Stimulated activated CD4-positive, alpha-beta T cell treated with anti-CD3 and anti-CD28 coated beads, Interleukin-15, amount 100 ng/mL, for 1 hour (primary cell): ENCODE measurements around the gene CDKN2D.
"Not testable (repeated sequence)": the region's sequence is repeated elsewhere in the genome, so short reads cannot be mapped to it uniquely, and the experiment has no call there.

Experiments used
- DNase-seq, 2 donors: peaks; one replicate each; pipeline ENCODE4 v3.0.0-alpha.2; 2020; ENCODE audit warnings: low read depth in 1 of 2, low spot score in 1 of 2

The CDKN2D gene

DNA sequence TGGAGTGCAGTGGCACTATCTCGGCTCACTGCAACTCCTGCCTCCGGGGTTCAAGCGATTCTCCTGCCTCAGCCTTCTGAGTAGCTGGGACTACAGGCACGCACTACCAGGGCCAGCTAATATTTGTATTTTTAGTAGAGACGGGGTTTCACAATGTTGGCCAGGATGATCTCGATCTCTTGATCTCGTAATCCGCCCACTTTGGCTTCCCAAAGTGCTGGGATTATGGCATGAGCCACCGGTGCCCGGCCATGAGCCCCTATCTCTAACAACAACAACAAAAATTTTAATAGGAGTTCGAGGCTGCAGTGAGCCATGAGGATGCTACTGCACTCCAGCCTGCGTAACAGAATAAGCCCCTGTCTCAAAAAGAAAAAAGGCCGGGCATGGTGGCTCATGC, 13.3 kb upstream of the CDKN2D start:
- DNase-seq, result no peak

DNA sequence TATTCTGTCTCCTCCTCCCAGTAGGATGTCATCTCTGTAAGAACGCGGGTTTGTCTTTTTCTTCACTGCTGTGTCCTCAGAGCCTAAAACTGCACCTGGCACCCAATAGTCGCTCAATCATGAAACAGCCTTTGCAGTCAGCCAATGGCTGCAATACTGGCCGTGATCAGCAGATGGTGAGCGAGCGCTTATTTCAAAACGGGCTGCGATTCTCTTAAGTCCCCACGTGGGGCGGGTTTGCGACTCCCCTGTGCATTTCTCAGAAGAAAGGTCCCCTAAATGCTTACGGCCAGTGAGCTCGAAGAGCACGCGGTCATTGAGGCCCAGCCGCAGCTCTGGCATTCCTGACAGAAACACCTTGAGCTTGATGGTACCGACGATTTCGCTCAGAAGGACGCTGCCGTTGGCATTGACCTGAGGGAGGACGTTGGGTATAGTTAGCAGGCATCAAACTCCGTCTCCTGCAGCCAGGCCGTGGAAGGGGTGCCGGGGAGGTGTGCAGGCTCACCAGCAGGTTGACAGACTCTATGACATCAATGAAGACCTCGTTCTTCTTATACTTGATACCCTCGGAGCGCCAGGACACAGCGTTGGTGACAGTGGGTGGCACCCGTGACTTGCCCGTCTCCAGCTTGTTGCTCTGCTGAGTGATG, 12.3 kb upstream of the CDKN2D start:
- peak; percentile 73 to 84 for DNase-seq

DNA sequence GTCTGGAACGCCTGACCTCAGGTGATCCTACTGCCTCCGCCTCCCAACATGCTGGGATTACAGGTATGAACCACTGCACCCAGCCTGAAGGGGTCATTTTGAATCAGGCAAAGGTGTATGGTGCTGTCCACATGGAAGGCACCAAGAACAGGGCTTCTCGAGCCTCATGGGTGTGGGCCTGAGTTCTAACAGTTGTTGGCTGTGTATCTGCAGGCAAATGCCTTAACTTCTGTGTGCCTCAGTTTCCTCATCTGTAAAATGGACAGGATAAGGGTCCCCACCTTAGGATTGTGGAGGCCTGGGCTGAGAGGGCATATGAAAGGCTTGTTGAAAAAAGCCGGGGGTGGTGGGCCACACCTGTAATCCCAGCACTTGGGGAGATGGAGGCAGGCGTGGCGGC, 9.2 kb upstream of the CDKN2D start:
- DNase-seq, result no peak

DNA sequence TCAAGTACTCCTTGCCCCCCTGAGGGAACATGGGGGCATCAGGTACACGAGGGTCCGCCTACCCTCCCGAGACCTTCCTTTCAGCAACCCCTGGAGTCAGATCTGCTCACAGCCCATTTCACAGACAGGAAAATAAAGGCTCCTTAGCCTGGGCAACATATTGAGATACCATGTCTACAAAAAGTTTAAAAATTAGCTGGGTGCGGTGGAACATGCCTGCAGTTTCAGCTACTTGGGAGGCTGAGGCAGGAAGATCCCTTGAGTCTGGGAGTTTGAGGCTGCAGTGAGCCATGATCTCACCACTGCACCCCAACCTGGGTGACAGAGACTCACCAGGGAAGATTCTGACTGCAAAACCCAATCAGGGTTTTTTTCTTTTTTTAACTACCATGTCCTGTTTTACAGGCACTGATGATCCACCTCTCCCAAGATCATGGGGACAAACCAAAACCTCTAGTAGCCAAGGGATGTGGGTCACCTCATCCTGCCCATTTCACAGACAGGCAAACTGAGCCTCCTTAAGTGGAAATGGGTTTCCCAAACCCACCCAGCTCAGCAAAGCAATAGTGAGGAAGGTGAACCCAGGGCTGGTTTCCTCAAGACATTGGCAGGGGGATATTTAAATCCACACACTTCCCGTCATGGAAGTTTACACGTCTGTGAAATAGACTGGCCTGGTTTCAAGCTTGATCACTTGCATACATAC, 6.4 kb upstream of the CDKN2D start:
- no peak for DNase-seq

- no peak for DNase-seq
These were observed 5.7 kb upstream of the CDKN2D start for GRCh38 chr19:10574462-10574861.

DNA sequence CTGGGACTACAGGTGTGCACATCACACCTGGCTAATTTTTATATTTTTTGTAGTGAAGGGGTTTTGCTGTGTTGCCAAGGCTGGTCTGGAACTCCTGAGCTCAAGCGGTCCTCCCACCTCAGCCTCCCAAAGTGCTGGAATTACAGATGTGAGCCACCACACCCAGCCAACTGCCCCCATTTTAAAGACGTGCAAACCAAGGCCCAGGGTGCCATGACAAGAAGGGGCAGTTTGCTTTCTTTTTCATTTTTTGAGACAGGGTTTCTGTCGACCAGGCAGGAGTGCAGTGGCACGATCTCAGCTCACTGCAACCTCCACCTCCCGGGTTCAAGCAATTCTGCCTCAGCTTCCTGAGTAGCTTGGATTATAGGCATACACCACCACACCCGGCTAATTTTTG, 5.0 kb upstream of the CDKN2D start:
- not testable (repeated sequence) for DNase-seq

GRCh38 chr19:10568062-10568825, 535 bp downstream of the CDKN2D start:
- DNase-seq, result no peak

DNA sequence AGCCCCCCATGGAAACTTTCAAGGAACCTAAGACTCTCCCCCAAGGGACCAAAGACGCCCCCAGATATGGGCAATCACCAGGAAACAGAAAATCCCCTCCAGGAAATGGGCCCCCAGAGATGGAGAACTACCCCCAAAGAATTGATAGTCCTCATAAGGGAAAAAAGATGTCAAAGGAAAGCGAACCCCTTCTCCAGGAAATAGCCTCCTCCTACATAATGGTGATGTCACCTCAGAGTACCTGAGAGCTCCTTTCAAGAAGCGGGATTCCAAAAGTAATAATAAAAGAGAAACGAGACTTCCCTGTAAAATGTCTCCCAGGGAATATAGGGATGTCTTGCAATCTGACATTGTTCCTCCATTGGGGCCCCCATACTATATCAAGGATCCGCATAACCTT, 1.1 kb downstream of the CDKN2D start:
- DNase-seq, result no peak

DNA sequence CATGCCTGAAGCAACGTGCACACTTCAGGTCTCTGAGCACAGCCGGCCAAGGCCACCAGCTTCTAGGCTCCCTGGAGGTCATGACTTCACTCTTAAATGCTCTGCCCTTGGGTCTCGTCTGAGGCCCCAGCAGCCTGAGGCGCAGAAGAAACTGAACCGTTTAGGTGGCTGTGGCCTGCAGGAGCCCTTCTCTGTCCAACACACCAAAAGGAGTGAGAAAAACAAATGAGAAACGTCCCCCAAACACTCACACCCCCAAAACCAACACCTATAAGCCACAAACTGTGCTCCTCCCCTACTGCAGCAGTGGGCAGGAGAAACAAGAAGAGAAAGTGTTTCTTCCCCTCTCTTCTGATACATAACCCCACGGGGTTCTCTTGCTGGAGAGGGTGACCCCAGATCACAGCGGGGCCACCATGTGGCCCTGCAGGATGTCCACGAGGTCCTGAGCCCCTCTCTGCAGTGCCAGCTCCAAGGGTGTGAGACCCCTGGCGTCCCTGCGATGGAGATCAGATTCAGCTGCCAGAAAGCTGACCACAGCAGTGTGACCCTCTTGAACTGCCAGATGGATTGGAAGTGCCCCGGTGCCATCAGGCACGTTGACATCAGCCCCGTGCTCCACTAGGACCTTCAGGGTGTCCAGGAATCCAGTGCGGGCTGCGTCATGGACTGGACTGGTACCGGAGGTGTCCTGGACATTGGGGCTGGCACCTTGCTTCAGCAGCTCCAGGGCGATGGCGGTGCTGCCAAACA, 1.9 kb downstream of the CDKN2D start:
- DNase-seq, result no peak

DNA sequence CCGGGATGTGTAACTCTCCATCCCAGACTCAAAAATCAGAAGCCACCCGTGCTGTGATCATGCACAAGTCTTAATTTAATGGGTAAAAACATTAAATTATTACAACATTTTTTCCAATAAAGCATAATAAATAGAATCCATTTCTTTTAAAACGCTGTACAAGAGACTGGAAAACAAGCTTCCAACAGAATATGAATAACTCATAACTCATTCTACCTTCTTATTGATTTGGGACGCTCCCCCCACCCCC, 2.4 kb downstream of the CDKN2D start:
- DNase-seq, result no peak

DNA sequence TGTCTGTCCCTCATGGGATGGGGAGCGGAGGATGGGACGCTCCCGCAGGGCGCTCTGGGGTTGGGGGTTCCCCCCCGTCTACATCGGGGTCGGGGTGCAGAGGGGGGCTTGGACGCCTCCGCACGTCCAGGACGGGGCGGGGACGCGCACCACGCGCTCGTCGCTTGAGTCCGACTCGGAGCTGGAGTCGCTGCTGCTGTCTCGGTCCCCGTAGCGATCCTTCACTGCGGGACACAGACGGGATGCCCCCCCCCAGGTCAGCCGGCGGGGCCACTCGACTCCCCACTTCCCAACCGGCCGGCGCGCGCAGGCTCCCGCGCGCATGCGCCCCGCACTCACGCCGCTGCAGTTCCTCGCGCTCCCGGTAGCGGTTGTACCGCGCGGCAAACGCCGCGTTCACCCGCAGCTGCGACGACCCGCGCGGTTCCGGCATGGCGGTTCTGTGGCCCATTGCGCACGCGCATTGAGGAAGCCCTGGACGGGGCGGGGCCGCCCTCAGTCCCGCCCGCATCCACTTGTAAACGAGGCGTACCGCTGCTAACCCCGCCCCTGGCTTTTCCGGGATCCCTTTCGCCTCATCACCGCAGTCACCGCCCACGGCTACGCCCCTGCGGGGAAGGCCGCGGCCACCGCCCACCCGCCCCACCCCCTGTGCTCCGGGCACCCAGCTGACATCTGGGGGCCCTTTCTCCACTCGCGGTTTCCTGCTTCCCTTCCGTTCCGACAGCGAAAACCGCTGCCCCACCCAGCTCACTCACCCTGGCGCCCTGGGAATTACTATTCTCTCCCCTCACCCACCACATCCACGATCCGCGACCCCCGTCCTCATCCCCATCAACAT, 3.0 kb downstream of the CDKN2D start, which contains the start of gene KRI1:
TSS of gene KRI1 (minus strand) at position 444 of the 841 bp plus-strand sequence. CDS start at position 433, 11 bp downstream.
- peak; percentile 97 to 98 for DNase-seq

DNA sequence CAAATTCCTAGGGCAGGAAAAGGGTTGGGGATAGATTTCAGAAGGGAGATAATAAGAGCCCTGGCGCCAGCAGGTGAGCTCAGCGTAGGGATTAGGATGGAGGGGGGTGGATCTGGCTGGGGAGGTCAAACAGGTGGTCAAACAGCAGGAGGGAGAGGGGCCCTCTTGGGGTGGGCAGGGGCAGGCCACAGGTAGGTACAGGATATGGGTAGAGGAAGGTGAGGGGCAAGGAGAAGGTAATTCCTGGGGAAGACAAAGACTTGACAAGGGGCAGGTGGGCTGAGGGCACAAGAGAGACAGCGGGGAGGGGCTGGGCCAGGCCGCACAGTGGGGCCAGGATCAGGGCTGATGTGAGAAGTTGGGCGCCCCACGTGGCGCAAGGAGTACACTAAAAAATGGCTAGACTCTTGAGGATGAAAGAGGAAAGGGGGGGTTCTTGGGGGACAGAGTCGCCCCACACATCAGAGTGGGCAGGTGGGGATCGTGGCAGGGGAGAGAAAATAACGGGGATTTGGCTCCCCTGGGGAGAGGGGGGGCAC, 3.7 kb downstream of the CDKN2D start:
- peak in 1 of 2 donors; percentile 39 for DNase-seq

DNA sequence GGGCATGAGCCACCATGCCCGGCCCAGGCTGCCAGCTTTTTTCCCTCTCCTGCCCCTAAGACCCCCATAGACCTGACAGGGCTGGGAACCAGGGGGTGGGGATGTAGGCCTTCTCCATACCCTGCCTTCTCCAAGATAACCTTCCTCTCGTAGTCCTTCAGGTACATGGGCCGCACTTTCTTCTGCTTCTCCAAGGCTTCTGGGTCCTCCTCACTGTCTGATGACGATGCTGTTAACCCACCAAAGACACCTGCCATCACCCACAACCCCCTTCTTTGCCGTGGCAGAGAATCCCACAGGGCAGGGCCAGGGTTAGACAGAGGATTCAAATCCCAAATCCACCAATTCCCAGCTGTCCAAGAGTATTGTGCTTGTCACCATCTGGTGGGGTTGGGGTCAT, 6.2 kb downstream of the CDKN2D start:
- no peak for DNase-seq

- no peak for DNase-seq
These were observed 8.6 kb downstream of the CDKN2D start for GRCh38 chr19:10560154-10560553.

- no peak for DNase-seq
These were observed 11.1 kb downstream of the CDKN2D start for GRCh38 chr19:10557603-10558197.

GRCh38 chr19:10555610-10555973, 13.2 kb downstream of the CDKN2D start:
- DNase-seq, result no peak

DNA sequence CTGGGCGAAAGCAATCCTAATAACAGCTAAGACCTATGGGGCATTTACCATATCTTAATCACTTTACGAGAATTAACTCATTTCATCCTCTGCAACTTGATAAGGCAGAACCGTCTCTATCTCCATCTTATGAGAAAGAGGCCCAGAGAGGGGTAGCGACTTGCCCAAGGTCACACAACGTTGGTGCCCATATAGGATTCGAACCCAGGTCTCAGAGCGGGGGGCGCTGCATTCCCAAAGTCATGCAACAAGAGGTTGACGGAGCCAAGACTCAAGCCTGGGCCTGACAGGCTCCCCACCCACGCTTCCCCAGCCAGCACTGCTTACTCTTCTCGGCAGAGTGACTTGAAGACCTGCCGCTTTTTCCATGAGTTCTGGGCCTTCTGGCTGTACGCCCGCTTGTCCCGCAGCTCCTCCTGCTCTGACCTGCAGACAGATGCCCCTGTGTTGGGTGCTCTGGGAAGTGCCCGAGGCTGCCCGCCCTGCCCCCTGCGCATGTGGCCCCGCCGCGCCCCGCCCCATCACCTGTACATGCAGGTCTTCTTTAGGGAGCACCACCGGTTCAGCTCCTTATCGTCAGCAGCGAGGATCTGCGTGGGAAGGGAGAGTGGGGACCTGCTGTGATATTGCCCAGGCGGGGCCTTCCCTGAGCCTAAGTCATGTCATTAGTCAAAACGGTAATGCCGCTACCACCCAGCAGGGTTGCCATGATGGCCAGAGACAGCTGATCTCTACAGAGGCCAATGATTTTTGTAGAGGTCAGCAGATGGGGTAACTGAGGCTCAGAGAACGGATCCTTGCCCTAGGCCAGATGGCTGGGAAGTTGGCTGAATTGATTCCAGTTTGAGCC, 13.8 kb downstream of the CDKN2D start:
- DNase-seq, result no peak

DNA sequence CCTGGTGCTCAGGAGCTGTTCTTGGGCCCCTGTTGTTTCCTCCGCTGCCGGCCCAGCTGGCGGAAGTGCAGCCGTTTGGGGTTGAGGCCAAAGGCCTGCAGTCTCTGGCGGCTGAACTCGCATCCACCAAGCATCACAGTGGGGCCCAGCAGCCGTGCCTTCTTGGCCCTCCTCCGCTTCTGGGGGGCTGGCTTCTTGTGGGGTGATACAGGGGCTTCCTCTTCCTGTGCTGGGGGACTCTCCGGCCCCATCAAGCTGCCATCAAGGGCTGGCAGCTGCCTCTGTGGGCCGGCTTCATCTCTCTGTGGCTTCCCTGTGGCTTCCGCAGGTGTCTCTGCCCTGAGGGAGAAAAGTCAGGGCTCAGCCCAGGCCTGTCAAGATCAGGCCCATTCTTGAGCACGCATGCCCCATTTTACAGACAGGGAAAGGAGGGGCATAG, 14.8 kb downstream of the CDKN2D start:
- peak in 1 of 2 donors; percentile 29 for DNase-seq

DNA sequence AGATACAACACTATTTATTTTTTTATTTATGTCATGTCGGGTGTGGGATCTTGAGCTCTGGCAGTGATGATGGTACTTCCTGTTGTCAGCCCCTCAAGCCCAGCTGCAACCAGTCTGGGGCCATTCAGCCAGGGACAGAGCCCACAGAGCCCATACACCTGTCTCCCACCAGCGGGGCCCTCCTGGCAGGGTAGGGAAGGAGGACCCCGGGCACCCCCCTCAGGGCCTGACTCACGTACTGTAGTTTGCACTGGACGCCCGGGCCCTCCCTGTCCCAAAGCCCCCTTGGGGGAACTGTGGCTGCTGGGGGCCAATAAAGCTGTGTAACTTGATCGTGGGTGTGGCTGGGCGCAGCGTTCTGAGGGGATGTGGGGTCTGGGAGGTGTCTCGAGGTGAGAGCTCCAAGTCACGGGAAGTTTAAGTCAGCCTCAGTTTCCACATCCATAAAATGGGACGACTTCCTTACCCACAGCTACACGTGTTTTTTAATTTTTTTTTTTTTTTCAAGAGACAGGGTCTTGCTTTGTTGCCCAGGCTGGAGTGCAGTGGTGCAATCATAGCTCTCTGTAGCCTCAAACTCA, 15.6 kb downstream of the CDKN2D start:
- DNase-seq, result no peak
